Immature natural killer cell (primary cell): ENCODE results near the gene AIFM3. TPM values are rescaled to one million over a fixed set of nuclear protein-coding genes. Genes with fewer than 3 reads are reported as not detected.
"Not testable (repeated sequence)": the region's sequence is repeated elsewhere in the genome, so short reads cannot be mapped to it uniquely, and the experiment has no call there.

ENCODE experiments used
- DNase-seq, 3 donors: peaks; one replicate each; pipeline ENCODE4 v3.0.0; 2022; ENCODE audit warnings: mixed read lengths in 1 of 3
- H3K27ac Mint-ChIP-seq, 6 donors: one replicate each; pipeline ENCODE4 v1.8.0; 2020; ENCODE audit warnings: mixed read lengths in 6 of 6, mild to moderate bottlenecking in 5 of 6, inconsistent platforms in 4 of 6, moderate library complexity in 3 of 6
- H3K27me3 Mint-ChIP-seq, 3 donors: one replicate each; pipeline ENCODE4 v1.8.0; 2020 to 2021; ENCODE audit warnings: low read depth in 3 of 3, mild to moderate bottlenecking in 3 of 3, mixed read lengths in 3 of 3, moderate library complexity in 3 of 3, inconsistent platforms in 1 of 3
- H3K36me3 Mint-ChIP-seq, 3 donors: one replicate each; pipeline ENCODE4 v1.8.0; 2020; ENCODE audit warnings: mixed read lengths in 3 of 3, inconsistent platforms in 2 of 3, mild to moderate bottlenecking in 2 of 3
- H3K4me1 Mint-ChIP-seq, 2 donors: one replicate each; pipeline ENCODE4 v1.8.0; 2020; ENCODE audit warnings: inconsistent platforms in 2 of 2, mild to moderate bottlenecking in 2 of 2, mixed read lengths in 2 of 2, moderate library complexity in 1 of 2
- H3K4me3 Mint-ChIP-seq, 5 donors: one replicate each; pipeline ENCODE4 v1.8.0; 2020; ENCODE audit warnings: mild to moderate bottlenecking in 5 of 5, mixed read lengths in 5 of 5, inconsistent platforms in 3 of 5, moderate library complexity in 3 of 5
- H3K9me3 Mint-ChIP-seq, 6 donors: one replicate each; pipeline ENCODE4 v1.8.0; 2020; ENCODE audit warnings: mild to moderate bottlenecking in 6 of 6, mixed read lengths in 6 of 6, inconsistent platforms in 4 of 6, moderate library complexity in 3 of 6
- polyA plus RNA-seq, 3 donors: library from polyadenylated mRNA; unstranded; fragments of 300-500 nt; fragmentation: Illumina TruSeq; gene quantifications; one replicate each; pipeline ENCODE4 v1.2.3, GENCODE V29; 2021

AIFM3 gene, protein sequence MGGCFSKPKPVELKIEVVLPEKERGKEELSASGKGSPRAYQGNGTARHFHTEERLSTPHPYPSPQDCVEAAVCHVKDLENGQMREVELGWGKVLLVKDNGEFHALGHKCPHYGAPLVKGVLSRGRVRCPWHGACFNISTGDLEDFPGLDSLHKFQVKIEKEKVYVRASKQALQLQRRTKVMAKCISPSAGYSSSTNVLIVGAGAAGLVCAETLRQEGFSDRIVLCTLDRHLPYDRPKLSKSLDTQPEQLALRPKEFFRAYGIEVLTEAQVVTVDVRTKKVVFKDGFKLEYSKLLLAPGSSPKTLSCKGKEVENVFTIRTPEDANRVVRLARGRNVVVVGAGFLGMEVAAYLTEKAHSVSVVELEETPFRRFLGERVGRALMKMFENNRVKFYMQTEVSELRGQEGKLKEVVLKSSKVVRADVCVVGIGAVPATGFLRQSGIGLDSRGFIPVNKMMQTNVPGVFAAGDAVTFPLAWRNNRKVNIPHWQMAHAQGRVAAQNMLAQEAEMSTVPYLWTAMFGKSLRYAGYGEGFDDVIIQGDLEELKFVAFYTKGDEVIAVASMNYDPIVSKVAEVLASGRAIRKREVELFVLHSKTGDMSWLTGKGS
- 1 to 10 TPM in 1 of 3 donors, under 1 TPM in 1, not detected in 1; 0.30 to 1.4 TPM for polyA plus RNA-seq

GRCh38 chr22:20966883-20967696, at the start of gene AIFM3:
AIFM3 (plus strand) TSS chr22:20967255; CDS start chr22:20967945, 690 bp downstream.
- H3K27me3 Mint-ChIP-seq = peaks cover 5 to 12% (median 9%) of the 10 kb centered on the region in 3 donors
- H3K4me1 Mint-ChIP-seq = peaks cover 5 to 6% of the 10 kb centered on the region in 2 donors
- H3K36me3 Mint-ChIP-seq = no peaks in the 10 kb centered on the region
- H3K9me3 Mint-ChIP-seq = no peaks in the 10 kb centered on the region
- no peak within 1 kb of the TSS for H3K27ac Mint-ChIP-seq
- no peak for DNase-seq
- H3K4me3 Mint-ChIP-seq = no peak within 1 kb of the TSS

DNA sequence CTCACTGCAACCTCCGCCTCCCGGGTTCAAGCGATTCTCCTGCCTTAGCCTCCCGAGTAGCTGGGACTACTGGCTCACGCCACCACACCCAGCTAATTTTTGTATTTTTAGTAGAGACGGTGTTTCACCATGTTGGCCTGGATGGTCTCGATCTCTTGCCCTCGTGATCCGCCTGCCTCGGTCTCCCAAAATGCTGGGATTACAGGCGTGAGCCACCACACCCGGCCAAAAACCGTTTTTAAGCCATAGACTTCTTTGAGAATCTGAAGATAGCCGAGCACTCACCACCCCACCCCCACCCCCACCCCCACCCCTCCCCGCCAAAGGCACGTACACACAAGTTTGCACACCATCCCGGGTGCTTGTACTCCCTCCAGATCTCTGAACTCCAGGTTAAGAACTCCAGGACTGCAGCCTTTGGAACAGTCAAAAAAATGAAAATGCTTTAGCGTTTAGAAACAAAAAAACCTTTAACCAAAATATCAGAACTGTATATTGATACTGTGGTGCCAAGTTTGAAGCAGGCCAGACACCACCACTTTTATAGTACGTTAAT, 48.3 kb upstream of the AIFM3 start:
- H3K36me3 Mint-ChIP-seq = peaks cover 0 to 5% (median 0%) of the 10 kb centered on the region in 3 donors
- H3K27me3 Mint-ChIP-seq = peaks cover 0 to 6% (median 2%) of the 10 kb centered on the region in 3 donors
- H3K9me3 Mint-ChIP-seq = no peaks in the 10 kb centered on the region
- H3K4me1 Mint-ChIP-seq = peaks cover 57 to 60% of the 10 kb centered on the region in 2 donors
- peak overlapping the region; percentile 96 to 98 (median 98) for H3K4me3 Mint-ChIP-seq
- DNase-seq = no peak
- H3K27ac Mint-ChIP-seq = peak overlapping the region; percentile 85 to 98 (median 96)

DNA sequence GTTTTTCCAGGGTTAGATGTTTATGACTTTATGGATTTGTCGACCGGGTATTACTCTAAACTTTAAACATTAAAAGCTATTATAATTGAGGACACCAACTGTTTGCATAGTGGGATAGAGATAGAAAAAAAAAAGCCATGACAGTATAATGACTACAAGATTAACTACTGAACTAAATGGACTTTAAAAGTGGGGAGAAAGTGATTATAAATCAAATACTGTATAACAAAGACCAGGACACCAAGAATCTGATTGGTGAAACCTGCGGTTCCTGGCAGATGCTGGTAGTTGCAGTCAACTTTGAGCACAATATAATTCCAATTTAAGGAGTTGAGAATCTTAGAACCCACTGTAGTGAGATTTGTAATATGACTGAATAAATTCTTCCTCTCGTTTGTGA, 47.3 kb upstream of the AIFM3 start:
- H3K4me1 Mint-ChIP-seq = peaks cover 61 to 69% of the 10 kb centered on the region in 2 donors
- DNase-seq = no peak
- H3K27ac Mint-ChIP-seq = peak overlapping the region; percentile 54 to 88 (median 66)
- H3K36me3 Mint-ChIP-seq = peaks cover 0 to 5% (median 0%) of the 10 kb centered on the region in 3 donors
- no peaks in the 10 kb centered on the region for H3K9me3 Mint-ChIP-seq
- peak overlapping the region; percentile 96 to 98 (median 98) for H3K4me3 Mint-ChIP-seq
- H3K27me3 Mint-ChIP-seq = peaks cover 0 to 6% (median 2%) of the 10 kb centered on the region in 3 donors

- DNase-seq = no peak
- peak overlapping the region; percentile 56 to 88 (median 74) for H3K27ac Mint-ChIP-seq
- H3K4me3 Mint-ChIP-seq = peak overlapping the region; percentile 96 to 98 (median 98)
- H3K27me3 Mint-ChIP-seq = peaks cover 0 to 6% (median 2%) of the 10 kb centered on the region in 3 donors
- peaks cover 0 to 5% (median 0%) of the 10 kb centered on the region in 3 donors for H3K36me3 Mint-ChIP-seq
- peaks cover 67 to 80% of the 10 kb centered on the region in 2 donors for H3K4me1 Mint-ChIP-seq
- H3K9me3 Mint-ChIP-seq = no peaks in the 10 kb centered on the region
Observed at GRCh38 chr22:20920881-20921203, 46.2 kb upstream of the AIFM3 start.

GRCh38 chr22:20922141-20922751, 44.8 kb upstream of the AIFM3 start:
- H3K4me3 Mint-ChIP-seq = peak overlapping the region; percentile 19 to 75 (median 59)
- DNase-seq = no peak
- peak overlapping the region; percentile 12 to 57 (median 44) for H3K27ac Mint-ChIP-seq
- H3K9me3 Mint-ChIP-seq = no peaks in the 10 kb centered on the region
- peaks cover 0 to 5% (median 0%) of the 10 kb centered on the region in 3 donors for H3K36me3 Mint-ChIP-seq
- H3K27me3 Mint-ChIP-seq = peaks cover 0 to 6% (median 2%) of the 10 kb centered on the region in 3 donors
- H3K4me1 Mint-ChIP-seq = peaks cover 69 to 81% of the 10 kb centered on the region in 2 donors

DNA sequence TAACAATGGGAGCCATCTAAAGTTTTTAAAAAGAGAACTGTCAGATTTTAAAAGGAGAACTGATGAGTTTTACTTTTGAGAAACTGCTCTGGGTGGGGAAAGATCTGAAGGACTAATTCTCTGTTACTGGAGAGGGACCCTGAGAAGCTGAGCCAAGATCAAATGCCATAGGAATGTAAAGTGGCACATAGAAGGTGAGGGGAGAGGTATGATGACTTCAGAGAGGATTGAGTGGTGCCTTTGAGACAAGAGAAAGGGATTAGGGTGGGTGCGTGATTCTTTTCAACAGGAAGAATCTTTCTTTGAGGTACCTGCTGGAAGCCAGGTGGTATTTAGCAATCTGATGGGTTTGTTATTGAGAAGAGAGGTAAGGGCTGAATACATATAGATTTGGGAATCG, 40.8 kb upstream of the AIFM3 start:
- H3K36me3 Mint-ChIP-seq = no peaks in the 10 kb centered on the region
- no peak for DNase-seq
- H3K4me1 Mint-ChIP-seq = peaks cover 63 to 73% of the 10 kb centered on the region in 2 donors
- peak overlapping the region; percentile 14 to 52 (median 35) for H3K27ac Mint-ChIP-seq
- H3K27me3 Mint-ChIP-seq = no peaks in the 10 kb centered on the region
- H3K4me3 Mint-ChIP-seq = peak overlapping the region in 2 of 5 donors; percentile 1 to 26
- no peaks in the 10 kb centered on the region for H3K9me3 Mint-ChIP-seq

GRCh38 chr22:20927940-20928572, 39.0 kb upstream of the AIFM3 start:
- no peak for DNase-seq

GRCh38 chr22:20928573-20928967, 38.5 kb upstream of the AIFM3 start:
- peaks cover 63 to 70% of the 10 kb centered on the region in 2 donors for H3K4me1 Mint-ChIP-seq
- peak overlapping the region in 1 of 5 donors; percentile 42 for H3K4me3 Mint-ChIP-seq
- DNase-seq = no peak
- no peaks in the 10 kb centered on the region for H3K27me3 Mint-ChIP-seq
- no peaks in the 10 kb centered on the region for H3K36me3 Mint-ChIP-seq
- H3K9me3 Mint-ChIP-seq = no peaks in the 10 kb centered on the region
- peak overlapping the region in 4 of 6 donors; percentile 23 to 74 (median 45) for H3K27ac Mint-ChIP-seq

More at GRCh38 chr22:20927940-20928572, 39.0 kb upstream of the AIFM3 start:
- H3K27me3 Mint-ChIP-seq = no peaks in the 10 kb centered on the region
- peaks cover 63 to 68% of the 10 kb centered on the region in 2 donors for H3K4me1 Mint-ChIP-seq
- H3K27ac Mint-ChIP-seq = peak overlapping the region in 1 of 6 donors; percentile 50
- no peaks in the 10 kb centered on the region for H3K9me3 Mint-ChIP-seq
- no peak overlapping the region for H3K4me3 Mint-ChIP-seq
- no peaks in the 10 kb centered on the region for H3K36me3 Mint-ChIP-seq

GRCh38 chr22:20930004-20930403, 37.1 kb upstream of the AIFM3 start:
- no peak for DNase-seq
- Mint-ChIP-seq H3K4me3 (no peak overlapping the region), H3K36me3 (peaks cover 3 to 4% (median 3%) of the 10 kb centered on the region in 3 donors), H3K4me1 (peaks cover 63 to 70% of the 10 kb centered on the region in 2 donors), H3K27me3 (peaks cover 0 to 2% (median 0%) of the 10 kb centered on the region in 3 donors), H3K9me3 (no peaks in the 10 kb centered on the region), H3K27ac (peak overlapping the region in 4 of 6 donors; percentile 1 to 44 (median 12))

- DNase-seq, H3K9me3 Mint-ChIP-seq, H3K4me3 Mint-ChIP-seq, H3K36me3 Mint-ChIP-seq, H3K27me3 Mint-ChIP-seq: not testable (repeated sequence)
- Mint-ChIP-seq H3K27ac (peak overlapping the region in 1 of 6 donors; percentile 10), H3K4me1 (peaks cover 64 to 66% of the 10 kb centered on the region in 2 donors)
Observed at GRCh38 chr22:20930435-20930834, 36.6 kb upstream of the AIFM3 start.

GRCh38 chr22:20931126-20931654, 35.9 kb upstream of the AIFM3 start:
- H3K27me3 Mint-ChIP-seq = peaks cover 0 to 4% (median 0%) of the 10 kb centered on the region in 3 donors
- peak overlapping the region in 2 of 6 donors; percentile 41 to 74 for H3K27ac Mint-ChIP-seq
- DNase-seq = no peak
- no peak overlapping the region for H3K4me3 Mint-ChIP-seq
- H3K9me3 Mint-ChIP-seq = no peaks in the 10 kb centered on the region
- peaks cover 61 to 64% of the 10 kb centered on the region in 2 donors for H3K4me1 Mint-ChIP-seq
- H3K36me3 Mint-ChIP-seq = peaks cover 3 to 4% (median 3%) of the 10 kb centered on the region in 3 donors

DNA sequence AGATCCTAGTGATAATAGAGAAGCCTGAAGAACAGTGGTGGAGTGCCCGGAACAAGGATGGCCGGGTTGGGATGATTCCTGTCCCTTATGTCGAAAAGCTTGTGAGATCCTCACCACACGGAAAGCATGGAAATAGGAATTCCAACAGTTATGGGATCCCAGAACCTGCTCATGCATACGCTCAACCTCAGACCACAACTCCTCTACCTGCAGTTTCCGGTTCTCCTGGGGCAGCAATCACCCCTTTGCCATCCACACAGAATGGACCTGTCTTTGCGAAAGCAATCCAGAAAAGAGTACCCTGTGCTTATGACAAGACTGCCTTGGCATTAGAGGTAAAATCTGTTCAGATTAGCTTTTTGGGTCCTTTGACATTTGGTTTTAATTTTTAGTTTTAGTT, 33.1 kb upstream of the AIFM3 start:
- Mint-ChIP-seq H3K27ac (peak overlapping the region in 1 of 6 donors; percentile 45), H3K4me3 (no peak overlapping the region), H3K4me1 (peaks cover 73 to 74% of the 10 kb centered on the region in 2 donors), H3K36me3 (peaks cover 3 to 10% (median 7%) of the 10 kb centered on the region in 3 donors), H3K9me3 (no peaks in the 10 kb centered on the region), H3K27me3 (peaks cover 0 to 4% (median 0%) of the 10 kb centered on the region in 3 donors)
- DNase-seq = no peak
